AML-193 (cell line): Measurements from ENCODE around the gene CEP57L1.

ENCODE experiments used
- DNase-seq, 2 experiments: peaks; one replicate each; lab custom pipeline; 2025; lab: John Stamatoyannopoulos, UW

The CEP57L1 gene

DNA sequence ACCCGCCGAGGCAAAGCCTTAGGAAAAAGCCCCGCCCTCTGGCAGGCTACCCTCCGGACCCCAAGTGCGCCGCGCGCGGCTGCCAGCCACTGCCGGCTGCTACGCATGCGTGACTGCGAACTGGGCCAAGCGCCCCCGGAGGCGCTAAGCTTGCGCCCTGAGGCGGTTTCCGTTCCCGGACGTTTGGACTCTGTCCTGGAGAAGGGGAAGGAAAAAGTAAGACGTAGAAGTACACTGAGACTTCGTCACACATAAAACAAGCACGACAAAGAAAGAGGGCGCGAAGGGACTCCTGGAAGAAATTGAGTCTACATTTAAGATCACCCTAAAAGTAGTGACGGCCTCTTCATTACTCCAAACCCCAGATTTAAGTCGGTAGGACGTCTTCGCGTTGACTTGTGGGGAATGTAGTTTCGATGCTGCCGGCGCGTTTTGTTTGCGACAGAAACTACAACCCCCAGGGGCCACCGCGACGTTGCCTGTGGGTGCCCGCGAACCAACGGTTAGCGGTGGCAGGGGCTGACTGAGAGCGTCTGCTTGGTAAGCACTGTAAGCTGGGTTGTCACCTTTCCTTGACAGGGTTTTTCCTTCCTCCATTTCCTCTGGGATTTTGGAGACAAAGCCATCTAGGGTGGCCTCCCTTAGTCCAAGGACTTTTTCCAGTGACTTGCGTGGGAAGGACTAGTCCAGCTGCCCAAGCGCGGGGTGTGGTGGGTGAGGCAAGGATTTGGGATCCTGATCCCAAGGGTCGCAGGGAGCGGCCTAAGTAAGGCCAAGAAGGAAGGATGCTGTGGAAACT lies at the start of gene CEP57L1:
CEP57L1 (plus strand) TSS at position 472 of the 799 bp plus-strand sequence. CDS start 49,715 bp downstream, outside the sequence.
- peak; percentile 98 to 99 for DNase-seq

DNA sequence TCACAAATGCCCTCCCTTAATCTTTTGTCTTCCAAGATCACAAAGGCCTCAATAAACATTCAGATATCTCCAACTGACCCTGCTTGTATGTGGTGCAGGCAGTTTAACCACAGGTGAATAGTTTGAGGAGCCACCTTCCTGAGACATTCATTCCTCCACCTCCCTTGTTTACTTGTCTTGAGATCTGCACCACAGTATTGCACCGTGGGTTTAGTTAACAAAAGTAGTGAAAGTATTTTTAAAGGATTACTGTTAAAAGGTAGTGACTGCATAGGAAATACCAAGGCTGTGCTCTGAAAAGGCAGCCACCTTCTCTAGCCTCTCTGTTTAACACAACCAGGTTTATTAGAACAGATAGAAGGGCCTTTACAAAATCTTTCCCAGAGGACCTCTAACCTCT lies 47.1 kb upstream of the CEP57L1 start:
- no peak for DNase-seq

DNA sequence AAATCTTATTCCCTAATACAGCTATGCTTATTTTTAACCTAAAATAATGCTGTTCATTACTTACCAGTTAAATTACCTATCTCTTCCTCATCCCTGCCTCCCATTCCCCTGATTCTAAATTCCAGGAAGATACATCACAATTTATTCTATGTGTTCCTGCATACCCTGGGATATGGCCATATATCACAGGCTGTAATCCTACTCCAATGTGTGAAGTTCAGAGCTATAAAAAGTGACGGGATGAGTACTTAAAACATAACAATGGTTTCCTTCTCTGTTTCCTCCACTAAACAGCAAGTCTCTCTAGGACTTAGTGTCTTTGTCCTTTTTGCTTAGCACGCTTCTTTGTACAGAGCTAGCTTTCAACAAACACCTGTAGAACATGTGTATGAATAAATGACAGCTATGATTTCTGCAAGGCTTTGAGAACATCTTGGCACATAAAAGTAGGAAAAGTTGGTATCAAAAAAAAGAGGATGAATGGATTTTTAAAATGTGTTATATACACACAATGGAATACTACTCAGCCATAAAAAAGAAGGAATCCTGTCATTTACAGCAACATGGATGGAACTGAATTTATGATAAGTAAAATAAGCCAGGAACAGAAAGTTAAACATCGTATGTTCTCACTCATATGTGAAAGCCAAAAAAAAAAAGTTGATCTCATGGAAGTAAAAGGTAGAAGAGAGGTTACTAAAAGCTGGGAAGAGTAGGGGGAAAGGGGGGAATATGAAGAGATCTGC lies 46.5 kb upstream of the CEP57L1 start:
- DNase-seq, result no peak

DNA sequence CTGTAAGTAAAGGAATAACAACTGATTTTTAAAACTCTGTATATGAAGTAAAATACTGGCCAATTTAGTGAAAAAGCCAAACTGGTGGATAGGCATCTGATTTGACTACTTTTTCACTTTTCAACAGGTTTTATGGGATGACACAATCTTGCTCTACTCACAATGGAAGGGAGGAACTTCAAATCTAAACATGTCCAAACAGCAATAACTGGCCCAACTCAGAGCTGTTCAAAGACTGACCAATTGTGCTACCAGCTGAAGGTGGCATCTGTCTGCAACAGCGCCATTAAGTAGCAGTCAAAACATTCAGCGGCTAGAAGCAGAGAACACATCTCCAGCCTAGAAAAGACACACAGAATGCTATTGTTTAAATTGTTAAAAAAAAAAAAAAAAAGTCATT lies 45.3 kb upstream of the CEP57L1 start:
- no peak for DNase-seq

DNA sequence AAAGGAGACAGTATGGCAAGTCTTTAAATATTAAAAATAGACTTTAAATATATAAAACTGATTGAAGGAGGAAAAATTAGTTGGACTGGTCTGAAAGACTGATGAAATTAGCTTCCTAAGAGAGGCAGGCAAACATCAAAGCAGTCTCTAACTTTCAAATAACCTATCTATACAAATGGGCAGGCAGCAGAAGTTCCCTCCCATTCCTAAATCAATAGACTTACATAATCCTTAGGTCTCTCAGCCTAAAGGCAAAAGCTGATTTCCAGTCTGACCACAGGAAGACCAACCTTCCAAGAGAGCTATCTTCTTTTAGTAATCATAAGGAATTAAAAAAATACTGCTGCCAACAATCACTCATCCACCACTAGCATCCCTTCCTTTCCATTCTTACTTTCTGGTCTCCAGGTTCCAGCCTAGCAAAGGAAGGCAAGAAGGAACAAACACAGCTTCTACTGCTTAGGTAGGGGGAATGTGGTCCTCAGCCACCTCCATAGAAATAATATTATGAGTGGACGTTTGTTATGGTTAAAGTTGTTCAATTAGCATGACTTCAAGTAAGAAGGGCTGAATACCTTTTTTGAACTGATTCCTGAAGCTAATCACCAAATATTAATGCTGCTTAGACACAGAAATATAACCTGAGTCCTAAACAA lies 44.7 kb upstream of the CEP57L1 start:
- no peak for DNase-seq

DNA sequence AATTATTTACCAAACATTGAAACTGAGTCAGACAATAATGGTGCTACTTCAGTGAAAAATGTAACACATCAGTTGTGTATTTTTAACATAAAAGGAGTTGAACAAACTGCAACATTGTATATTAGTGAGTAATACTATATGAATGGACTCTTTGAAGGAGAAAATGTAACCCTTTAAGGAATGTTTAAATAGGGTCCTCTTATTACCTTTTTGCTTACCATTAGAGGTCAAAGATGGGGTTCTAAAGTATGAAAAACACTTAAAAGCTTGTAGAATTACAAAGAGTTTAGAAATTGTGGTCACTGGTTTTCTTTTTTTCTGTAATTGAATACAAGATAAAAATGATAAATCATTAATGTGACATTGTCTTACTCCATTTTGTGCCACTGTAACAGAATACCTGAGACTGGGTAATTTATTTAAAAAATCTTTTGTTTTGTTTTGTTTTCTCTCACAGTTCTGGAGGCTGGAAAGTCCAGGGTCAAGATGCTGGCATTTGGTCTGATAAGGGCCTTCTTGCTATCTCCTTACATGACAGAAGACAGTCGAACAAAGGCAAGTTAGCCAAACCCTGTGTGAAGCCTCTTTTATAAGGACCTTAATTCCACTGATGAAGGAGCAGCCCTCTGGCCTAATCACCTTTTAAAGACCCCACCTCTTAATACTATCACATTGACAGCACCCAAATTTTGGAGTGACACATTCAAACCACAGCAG lies 43.8 kb upstream of the CEP57L1 start:
- no peak for DNase-seq

DNA sequence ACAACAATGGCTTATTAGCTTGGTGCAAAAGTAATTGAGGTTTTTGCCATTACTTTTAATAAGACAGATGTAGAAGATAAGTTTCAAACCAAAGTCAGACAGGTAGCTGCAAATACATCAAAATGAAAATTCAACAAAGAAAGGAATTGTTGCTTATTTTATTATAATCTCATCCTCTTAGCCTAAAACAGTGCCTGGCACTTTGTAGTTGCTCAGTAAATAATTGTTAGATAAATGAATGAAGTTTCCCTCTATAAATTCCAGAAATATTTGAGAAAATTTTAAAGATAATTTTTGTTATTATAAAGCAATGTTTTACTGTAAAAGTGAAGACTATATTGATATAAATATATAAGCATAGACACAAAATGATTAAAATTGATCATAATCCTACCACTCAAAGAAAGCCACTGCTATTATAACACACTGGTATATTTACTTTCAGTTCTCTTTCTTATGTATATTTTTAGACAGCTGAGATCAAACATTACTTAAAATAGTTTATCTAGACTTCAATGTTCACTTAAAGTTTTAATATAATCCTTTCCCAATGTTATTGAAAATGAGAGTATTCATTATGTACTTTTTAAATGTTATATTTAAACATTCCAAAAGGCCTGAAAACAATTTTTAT lies 43.2 kb upstream of the CEP57L1 start:
- no peak for DNase-seq

DNA sequence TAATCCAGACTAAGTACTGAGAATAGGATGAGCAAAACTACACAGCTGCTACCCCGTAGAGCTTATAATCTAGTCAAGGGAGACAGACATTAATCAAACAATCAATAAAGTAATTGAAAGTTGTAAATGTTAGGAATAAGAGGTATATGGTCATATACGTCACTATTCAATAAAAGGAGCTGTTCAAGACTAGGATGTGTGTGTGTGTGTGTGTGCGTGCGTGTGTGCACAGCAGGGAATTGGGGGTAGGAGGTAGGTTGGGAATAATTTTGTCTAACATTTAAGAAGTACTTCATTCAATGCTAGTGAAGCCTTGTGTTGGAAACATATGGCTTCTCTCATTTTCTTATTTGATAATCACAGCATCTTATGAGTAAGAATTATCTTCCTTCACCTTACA lies 42.5 kb upstream of the CEP57L1 start:
- no peak for DNase-seq

DNA sequence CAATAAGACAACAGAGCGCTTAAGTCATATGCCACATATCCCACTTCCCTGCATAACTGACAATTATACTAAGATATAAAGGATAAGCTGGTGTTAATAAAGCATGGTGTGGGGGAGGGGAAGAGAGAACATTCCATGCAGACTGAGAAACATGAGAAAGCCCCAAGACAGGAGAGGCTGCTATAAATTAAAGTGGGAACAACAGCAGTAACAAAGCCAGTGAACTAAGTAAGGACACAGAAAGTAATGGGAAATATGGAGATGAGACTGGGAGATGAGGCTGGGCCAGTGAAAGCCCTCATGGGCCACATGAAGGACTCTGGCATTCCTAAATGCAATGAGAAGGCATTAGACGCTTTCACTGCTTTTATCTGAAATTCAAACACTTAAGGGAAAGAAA lies 42.0 kb upstream of the CEP57L1 start:
- no peak for DNase-seq

DNA sequence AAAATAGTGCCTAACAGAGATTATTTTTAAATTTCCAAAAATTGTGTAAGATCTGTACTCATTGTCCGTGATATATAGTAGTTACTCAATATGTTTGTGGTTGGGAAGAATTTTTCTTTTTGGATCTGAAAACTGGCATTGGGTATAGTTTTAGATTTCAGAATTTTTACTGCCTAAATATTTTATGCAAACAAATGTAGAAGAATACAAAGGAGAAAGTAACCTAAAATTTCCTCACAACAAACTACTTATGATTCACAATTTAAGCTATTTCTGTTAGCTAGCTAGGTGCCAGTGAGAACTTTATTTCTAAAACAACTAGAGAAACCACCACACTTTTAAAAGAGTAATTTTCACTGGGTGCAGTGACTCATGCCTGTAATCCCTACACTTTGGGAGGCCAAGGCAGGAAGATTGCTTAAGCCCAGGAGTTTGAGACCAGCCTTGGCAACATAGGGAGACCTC lies 39.5 kb upstream of the CEP57L1 start:
- peak in 1 of 2 experiments; percentile 16 for DNase-seq

DNA sequence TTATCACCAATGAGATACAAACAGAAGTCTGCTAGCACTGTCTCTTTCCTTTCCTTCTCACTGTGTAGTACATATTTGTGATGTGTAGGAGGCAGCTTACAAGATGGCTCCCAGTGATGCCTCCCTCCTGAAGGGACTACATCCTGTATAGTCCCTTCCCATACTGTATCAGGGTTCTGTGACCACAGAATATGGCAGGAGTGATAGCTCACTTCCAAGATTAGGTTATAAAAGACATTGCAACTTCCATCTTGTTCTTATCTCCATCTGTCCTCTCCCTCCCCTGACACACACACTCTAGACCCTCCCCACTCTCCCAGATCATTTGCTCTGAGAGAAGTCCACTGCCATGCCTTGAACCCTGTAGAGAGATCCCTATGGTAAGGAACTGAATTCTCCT lies 38.6 kb upstream of the CEP57L1 start:
- no peak for DNase-seq

DNA sequence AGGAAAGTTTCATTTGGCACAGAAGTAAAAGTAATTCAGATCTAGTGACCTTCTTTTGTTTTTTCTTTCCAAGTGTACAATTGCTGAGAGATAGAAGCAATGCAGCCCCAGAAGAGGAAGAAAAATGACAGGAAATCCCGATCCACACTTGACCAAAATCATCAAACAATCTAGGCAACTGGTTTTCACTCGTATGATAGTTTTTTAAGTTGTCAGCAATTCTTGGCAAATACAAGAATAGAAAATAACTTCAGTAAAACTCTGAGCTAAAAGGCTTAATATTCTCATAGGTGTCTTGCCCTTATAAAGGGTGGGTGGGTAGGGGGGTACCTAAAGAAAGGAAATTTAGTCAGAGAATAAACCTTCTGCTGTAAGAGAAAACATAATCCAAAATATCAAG lies 36.7 kb upstream of the CEP57L1 start:
- DNase-seq, result no peak

DNA sequence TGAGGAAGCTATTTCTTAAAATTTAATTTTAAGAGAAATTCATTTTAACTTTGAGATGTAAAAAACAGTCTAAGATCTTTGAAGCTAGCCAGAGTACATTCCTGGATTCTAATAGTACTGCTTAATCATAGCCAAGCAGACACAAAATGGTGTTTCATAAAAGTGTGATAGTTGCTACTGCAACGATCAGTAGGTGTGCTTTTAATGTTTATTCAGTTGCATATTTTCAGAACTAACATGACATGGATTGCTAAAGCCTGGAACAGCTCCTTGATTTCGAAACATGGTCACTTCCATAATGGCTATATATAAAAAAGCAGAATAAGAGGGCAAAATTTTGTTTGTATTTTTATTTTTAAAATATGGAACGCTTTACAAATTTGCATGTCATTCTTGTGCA lies 36.2 kb upstream of the CEP57L1 start:
- peak; percentile 43 to 58 for DNase-seq

DNA sequence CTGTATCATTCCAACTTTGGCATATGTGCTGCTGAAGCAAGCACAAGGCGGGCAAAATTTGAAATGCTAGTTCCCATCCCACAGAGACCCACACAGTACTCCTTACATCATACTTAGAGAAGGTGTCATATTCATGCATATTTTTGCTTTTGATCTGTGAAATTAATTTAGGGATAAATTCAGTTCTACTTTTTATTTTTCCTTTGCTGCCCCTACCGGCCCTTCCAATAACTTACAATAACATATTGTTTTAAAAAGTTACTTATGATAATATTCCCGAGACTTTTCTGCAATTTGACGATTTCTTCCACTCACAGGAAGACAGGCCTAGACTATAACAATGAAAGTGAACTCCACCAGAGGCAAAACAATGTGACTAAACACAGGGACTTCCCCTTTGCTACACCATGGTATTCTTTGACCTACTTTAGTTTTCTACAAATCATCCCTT lies 35.7 kb upstream of the CEP57L1 start:
- peak; percentile 62 to 72 for DNase-seq

DNA sequence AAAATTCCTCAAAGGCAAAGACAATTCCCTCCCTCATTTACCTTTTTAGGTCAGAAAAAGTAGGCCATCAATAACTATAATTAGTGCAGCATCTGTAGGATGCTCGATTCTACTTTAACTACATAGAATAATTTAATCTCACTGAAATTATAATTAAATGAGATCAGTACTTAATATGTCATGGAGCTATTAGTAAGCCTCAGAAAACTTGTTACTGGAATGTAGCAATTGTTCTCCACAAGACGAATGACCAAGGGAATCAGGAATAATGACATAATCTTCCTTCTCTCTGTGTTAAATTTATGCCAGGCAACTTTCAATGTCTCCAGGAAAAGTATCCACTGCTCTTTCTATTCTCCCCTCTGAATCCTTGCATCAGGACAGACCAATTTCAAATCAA lies 34.7 kb upstream of the CEP57L1 start:
- no peak for DNase-seq

DNA sequence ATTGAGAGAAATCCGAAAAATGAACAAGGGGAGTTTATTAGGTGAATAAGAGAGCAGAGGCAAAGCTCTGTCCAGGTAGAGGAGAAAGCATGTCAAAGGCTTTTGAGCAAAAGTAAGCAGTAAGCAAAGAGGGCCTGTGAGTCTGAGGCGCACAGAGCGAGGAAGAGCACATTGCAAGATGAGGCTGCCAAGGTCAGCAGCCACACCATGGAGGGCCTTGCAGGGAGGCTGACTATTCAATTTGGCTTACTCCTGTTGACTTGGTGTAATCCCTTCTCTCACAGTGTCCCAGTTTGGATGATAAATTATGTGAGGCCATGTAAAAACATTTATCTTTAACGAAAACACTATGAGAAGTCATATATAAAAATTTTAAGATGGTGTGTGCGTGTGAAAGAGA lies 33.1 kb upstream of the CEP57L1 start:
- no peak for DNase-seq

DNA sequence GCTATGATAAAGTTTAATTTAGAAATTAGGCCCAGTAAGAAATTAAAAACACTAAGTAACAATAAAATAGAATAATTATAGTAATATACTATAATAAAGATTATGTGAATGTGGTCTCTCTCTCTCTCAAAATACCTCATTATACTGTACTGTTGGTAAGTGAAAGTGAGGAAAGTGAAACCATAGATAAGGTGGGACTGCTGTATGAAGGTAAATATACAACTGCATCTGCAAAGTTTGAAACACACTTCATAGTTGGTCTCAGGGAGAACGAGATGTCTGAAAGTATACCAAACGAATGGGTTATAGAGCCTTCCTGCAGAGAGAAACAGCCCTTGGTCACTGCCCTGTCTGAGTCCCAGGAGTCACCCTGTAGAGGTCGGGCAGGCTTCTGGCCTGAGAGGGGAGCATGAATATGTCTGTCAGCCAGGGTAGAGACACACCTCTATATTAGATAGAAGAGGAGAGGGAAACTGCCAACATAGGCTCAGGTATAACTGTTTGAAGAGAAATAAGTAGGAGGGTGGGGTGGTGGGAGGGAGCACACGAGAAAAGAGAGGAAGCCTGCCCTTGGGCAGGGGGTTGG lies 32.4 kb upstream of the CEP57L1 start:
- DNase-seq, result no peak

DNA sequence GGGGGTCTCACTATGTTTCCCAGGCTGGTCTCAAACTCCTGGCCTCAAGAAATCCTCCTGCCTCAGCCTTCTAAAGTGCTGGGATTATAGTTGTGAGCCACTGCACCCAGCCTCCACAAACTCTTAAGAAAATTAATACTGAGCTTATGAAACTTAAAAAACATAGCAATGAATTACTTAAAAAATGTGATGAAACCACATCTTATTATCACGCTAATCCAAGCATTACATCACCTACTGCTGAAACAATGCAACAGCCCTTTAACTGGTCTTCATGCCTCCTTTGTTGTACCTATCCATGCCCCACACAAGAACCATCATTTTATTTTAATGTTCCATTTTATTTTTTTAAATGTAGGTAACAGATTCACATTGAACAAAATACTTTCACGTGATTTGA lies 25.6 kb upstream of the CEP57L1 start:
- peak; percentile 76 to 80 for DNase-seq

DNA sequence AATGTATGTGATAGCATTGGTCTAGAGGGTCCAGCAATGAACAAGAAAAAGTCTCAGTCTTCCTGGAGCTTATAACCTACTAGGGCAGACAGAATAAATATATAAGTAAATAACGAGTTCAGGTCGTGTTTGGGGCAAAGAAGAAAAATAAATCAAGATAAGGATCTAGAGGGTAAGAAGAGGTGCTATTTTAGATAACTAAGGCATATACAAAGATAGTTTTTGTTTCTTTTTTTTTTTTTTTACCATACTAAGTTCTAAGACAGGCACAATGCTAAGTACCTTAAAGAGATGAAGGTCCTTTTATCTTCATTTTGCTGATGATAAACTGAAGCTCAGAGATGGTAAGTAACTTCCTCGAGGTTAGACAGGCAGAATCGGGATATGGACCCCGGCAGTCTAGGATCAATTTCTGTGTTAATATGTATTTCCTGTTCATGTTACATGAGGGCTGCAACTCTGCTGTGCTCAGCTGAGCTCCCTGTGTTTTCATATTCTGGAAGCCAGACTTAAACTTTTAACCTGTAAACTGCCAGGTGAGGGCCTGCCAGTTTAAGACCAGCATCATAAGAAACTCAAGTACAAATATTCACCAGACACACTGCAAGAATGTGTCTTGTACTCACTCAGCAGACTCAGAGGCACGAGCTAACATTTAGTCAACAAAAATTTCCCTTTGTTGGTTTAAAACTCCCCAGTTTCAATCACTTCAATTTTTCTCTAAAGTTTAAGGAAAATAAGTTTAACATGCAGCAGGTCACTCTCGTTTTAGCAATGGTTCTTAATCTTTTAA lies 24.0 kb upstream of the CEP57L1 start:
- DNase-seq, result no peak
